Hepatocyte (in vitro differentiated cells): ENCODE data around the gene CCER1. TPM values are rescaled to one million over a fixed set of nuclear protein-coding genes. Genes with fewer than 3 reads are reported as not detected.

Source experiments
- DNase-seq: peaks from one replicate; pipeline ENCODE4 v3.0.0-alpha.2; 2016; ENCODE audit warnings: low spot score
- H2AFZ ChIP-seq: fragments of 200-600 bp; sonication (generic); 2 replicates; pipeline ENCODE4 v1.6.0; 2016; ENCODE audit warnings: antibody characterized with exemption, mild to moderate bottlenecking
- H3K27ac ChIP-seq: fragments of 200-600 bp; sonication (generic); 2 replicates; pipeline ENCODE4 v1.5.1; 2016; ENCODE audit warnings: mild to moderate bottlenecking
- H3K27me3 ChIP-seq: fragments of 200-600 bp; sonication (generic); 2 replicates; pipeline ENCODE4 v1.6.1; 2016
- H3K36me3 ChIP-seq: fragments of 200-600 bp; sonication (generic); replicated peaks from 2 replicates; pipeline ENCODE4 v1.5.1; 2016; ENCODE audit warnings: low read depth; ENCODE audit not compliant: insufficient read depth
- H3K4me1 ChIP-seq: fragments of 200-600 bp; sonication (generic); 2 replicates; pipeline ENCODE4 v1.5.1; 2016; ENCODE audit warnings: mild to moderate bottlenecking, moderate library complexity; ENCODE audit not compliant: insufficient read depth
- H3K4me2 ChIP-seq: fragments of 200-600 bp; sonication (generic); 2 replicates; pipeline ENCODE4 v1.6.0; 2016
- H3K4me3 ChIP-seq: fragments of 200-600 bp; sonication (generic); 2 replicates; pipeline ENCODE4 v1.5.1; 2016; ENCODE audit warnings: mild to moderate bottlenecking
- H3K79me2 ChIP-seq: fragments of 200-600 bp; sonication (generic); 2 replicates; pipeline ENCODE4 v1.6.0; 2017; ENCODE audit warnings: mild to moderate bottlenecking
- H3K9me2 ChIP-seq: fragments of 200-600 bp; sonication (generic); replicated peaks from 2 replicates; pipeline ENCODE4 v1.6.0; 2017; ENCODE audit warnings: mild to moderate bottlenecking; ENCODE audit not compliant: insufficient read depth
- H3K9me3 ChIP-seq: fragments of 200-600 bp; sonication (generic); 2 replicates; pipeline ENCODE4 v1.5.1; 2016; ENCODE audit warnings: low read depth, mild to moderate bottlenecking
- H4K20me1 ChIP-seq: fragments of 200-600 bp; sonication (generic); 2 replicates; pipeline ENCODE4 v1.6.0; 2016; ENCODE audit warnings: mild to moderate bottlenecking; ENCODE audit not compliant: insufficient read depth, poor library complexity, severe bottlenecking
- CTCF ChIP-seq: fragments of 200-600 bp; sonication (generic); IDR thresholded peaks from 2 replicates; pipeline ENCODE4 v1.5.1; 2016; ENCODE audit warnings: antibody characterized with exemption, mild to moderate bottlenecking; ENCODE audit not compliant: poor library complexity
- EZH2 ChIP-seq: fragments of 200-600 bp; sonication (generic); IDR thresholded peaks from 2 replicates; pipeline ENCODE4 v1.6.1; 2016; ENCODE audit warnings: antibody characterized with exemption, mild to moderate bottlenecking, borderline replicate concordance
- EZH2phosphoT487 ChIP-seq: fragments of 200-600 bp; sonication (generic); IDR thresholded peaks from one replicate; pipeline ENCODE4 v1.6.1; 2018; ENCODE audit warnings: antibody characterized with exemption, mild to moderate bottlenecking, low read depth, moderate library complexity; ENCODE audit not compliant: unreplicated experiment, severe bottlenecking
- WGBS: methylation state at CpG from one replicate; pipeline ENCODE4 v1.1.6; 2016; ENCODE audit warnings: low lambda C conversion rate; ENCODE audit errors: missing lambda C conversion rate; 5-methylcytosine and 5-hydroxymethylcytosine counted together
- polyA plus RNA-seq: library from polyadenylated mRNA; unstranded; fragments of >200 nt; fragmentation: Nextera tagmentation; extraction: Ambion mirVana; gene quantifications from 2 replicates; pipeline ENCODE4 v1.2.1, GENCODE V29; 2016
- total RNA-seq: library from RNA; depleted of rRNA; stranded (reverse); fragments of >200 nt; gene quantifications from 2 replicates; pipeline ENCODE4 v1.2.3, GENCODE V29; 2014

CCER1 gene
- total RNA-seq = not detected in 2 replicates
- polyA plus RNA-seq = not detected in 2 replicates

- Histone ChIP-seq H3K4me1 (no peaks in the 10 kb centered on the region), H3K36me3 (no peaks in the 10 kb centered on the region), H3K27me3 (no peaks in the 10 kb centered on the region), H3K79me2 (no peaks in the 10 kb centered on the region), H2AFZ (no peak within 1 kb of the TSS), H3K4me3 (no peak within 1 kb of the TSS), H3K27ac (no peak within 1 kb of the TSS), H4K20me1 (no peaks in the 10 kb centered on the region), H3K9me3 (no peaks in the 10 kb centered on the region), H3K4me2 (no peak within 1 kb of the TSS), H3K9me2 (no peaks in the 10 kb centered on the region)
- no peak for TF ChIP-seq EZH2phosphoT487
- no peak for DNase-seq
- 100% methylated on average over 15 of the region's 22 CpGs for WGBS
Measured at GRCh38 chr12:90954921-90955320, at the start of gene CCER1. Gene CCER1 (minus strand): TSS chr12:90955176. CDS start chr12:90954742, 434 bp downstream.

GRCh38 chr12:91003737-91004136 lies 48.8 kb upstream of the CCER1 start:
- no peak for DNase-seq
- no peaks in the 10 kb centered on the region for H4K20me1 ChIP-seq
- no peak overlapping the region for H3K4me2 ChIP-seq
- H3K27ac ChIP-seq = no peak overlapping the region
- no peaks in the 10 kb centered on the region for H3K36me3 ChIP-seq
- no peaks in the 10 kb centered on the region for H3K27me3 ChIP-seq
- no peaks in the 10 kb centered on the region for H3K9me3 ChIP-seq
- no peak overlapping the region for H2AFZ ChIP-seq
- H3K4me1 ChIP-seq = no peaks in the 10 kb centered on the region
- TF ChIP-seq EZH2phosphoT487 (no peak), CTCF (no peak), EZH2 (no peak)
- H3K79me2 ChIP-seq = no peaks in the 10 kb centered on the region
- H3K9me2 ChIP-seq = no peaks in the 10 kb centered on the region
- H3K4me3 ChIP-seq = no peak overlapping the region

- H3K9me3 ChIP-seq = no peaks in the 10 kb centered on the region
- no peak for DNase-seq
- no peak overlapping the region for H3K4me3 ChIP-seq
- H2AFZ ChIP-seq = no peak overlapping the region
- no peaks in the 10 kb centered on the region for H3K79me2 ChIP-seq
- no peaks in the 10 kb centered on the region for H3K27me3 ChIP-seq
- no peaks in the 10 kb centered on the region for H3K36me3 ChIP-seq
- H3K27ac ChIP-seq = no peak overlapping the region
- no peak for TF ChIP-seq EZH2
- TF ChIP-seq EZH2phosphoT487 = no peak
- no peak for TF ChIP-seq CTCF
- H3K4me2 ChIP-seq = no peak overlapping the region
- H3K9me2 ChIP-seq = no peaks in the 10 kb centered on the region
- no peaks in the 10 kb centered on the region for H4K20me1 ChIP-seq
- H3K4me1 ChIP-seq = no peaks in the 10 kb centered on the region
- 81% methylated on average over 1 of the region's 1 CpG for WGBS
Measured at GRCh38 chr12:91001306-91001705, 46.3 kb upstream of the CCER1 start.

- TF ChIP-seq EZH2 (no peak), CTCF (no peak), EZH2phosphoT487 (no peak)
- H3K9me2 ChIP-seq = no peaks in the 10 kb centered on the region
- no peaks in the 10 kb centered on the region for H3K9me3 ChIP-seq
- H3K4me3 ChIP-seq = no peak overlapping the region
- no peak overlapping the region for H2AFZ ChIP-seq
- H3K4me2 ChIP-seq = no peak overlapping the region
- H3K4me1 ChIP-seq = no peaks in the 10 kb centered on the region
- no peaks in the 10 kb centered on the region for H3K36me3 ChIP-seq
- 75% methylated on average over 2 of the region's 2 CpGs for WGBS
- no peak overlapping the region for H3K27ac ChIP-seq
- H3K27me3 ChIP-seq = no peaks in the 10 kb centered on the region
- no peak for DNase-seq
- H4K20me1 ChIP-seq = no peaks in the 10 kb centered on the region
- H3K79me2 ChIP-seq = no peaks in the 10 kb centered on the region
Measured at GRCh38 chr12:90999966-91000365, 45.0 kb upstream of the CCER1 start.
